Stimulated activated naive CD4-positive, alpha-beta T cell (primary cell): ENCODE measurements around the gene GLI1.
"Not testable (repeated sequence)": the region's sequence is repeated elsewhere in the genome, so short reads cannot be mapped to it uniquely, and the experiment has no call there.

Source experiments
- DNase-seq, 6 experiments: peaks; one replicate each; lab custom pipeline; 2025; lab: John Stamatoyannopoulos, UW

GLI1 gene

GRCh38 chr12:57476162-57476992 is 16.8 kb downstream of the GLI1 start:
- DNase-seq = peak; percentile 43 to 70 (median 56)

GRCh38 chr12:57476993-57477709 is 17.6 kb downstream of the GLI1 start:
- peak in 4 of 6 experiments; percentile 32 to 63 (median 40) for DNase-seq

GRCh38 chr12:57477710-57478681 is 18.4 kb downstream of the GLI1 start:
- peak; percentile 49 to 78 (median 64) for DNase-seq

GRCh38 chr12:57479043-57479375 is 19.4 kb downstream of the GLI1 start:
- DNase-seq = no peak

GRCh38 chr12:57479376-57480115 is 20.0 kb downstream of the GLI1 start, which contains the start of gene ARHGAP9:
Gene ARHGAP9 (minus strand): TSS chr12:57479866. CDS start chr12:57479406, 460 bp downstream.
- DNase-seq = peak in 5 of 6 experiments; percentile 57 to 86 (median 83)

- no peak for DNase-seq
These were observed 22.1 kb downstream of the GLI1 start for GRCh38 chr12:57481671-57482070.

- no peak for DNase-seq
These were observed 23.9 kb downstream of the GLI1 start for GRCh38 chr12:57483466-57483865.

- no peak for DNase-seq
These were observed 26.1 kb downstream of the GLI1 start for GRCh38 chr12:57485695-57486094.

GRCh38 chr12:57487055-57487596 is 27.5 kb downstream of the GLI1 start:
- DNase-seq = no peak

- peak; percentile 75 to 94 (median 91) for DNase-seq
These were observed 28.2 kb downstream of the GLI1 start, which contains the start of gene MARS1 for GRCh38 chr12:57487597-57488401. Gene MARS1 (plus strand): TSS chr12:57488068. CDS start chr12:57488091, 23 bp downstream.

GRCh38 chr12:57488402-57489156 is 29.0 kb downstream of the GLI1 start:
- DNase-seq = peak in 1 of 6 experiments; percentile 1

GRCh38 chr12:57489157-57489641 is 29.6 kb downstream of the GLI1 start:
- DNase-seq = no peak

- DNase-seq = no peak
These were observed 30.5 kb downstream of the GLI1 start for GRCh38 chr12:57490126-57490525.

GRCh38 chr12:57491393-57492280 is 32.1 kb downstream of the GLI1 start:
- DNase-seq = peak in 1 of 6 experiments; percentile 16

- DNase-seq = not testable (repeated sequence)
These were observed 35.6 kb downstream of the GLI1 start for GRCh38 chr12:57495051-57495701.

GRCh38 chr12:57496822-57497221 is 37.2 kb downstream of the GLI1 start:
- no peak for DNase-seq
